Measurements from ENCODE around the gene OR2V1.

DNA sequence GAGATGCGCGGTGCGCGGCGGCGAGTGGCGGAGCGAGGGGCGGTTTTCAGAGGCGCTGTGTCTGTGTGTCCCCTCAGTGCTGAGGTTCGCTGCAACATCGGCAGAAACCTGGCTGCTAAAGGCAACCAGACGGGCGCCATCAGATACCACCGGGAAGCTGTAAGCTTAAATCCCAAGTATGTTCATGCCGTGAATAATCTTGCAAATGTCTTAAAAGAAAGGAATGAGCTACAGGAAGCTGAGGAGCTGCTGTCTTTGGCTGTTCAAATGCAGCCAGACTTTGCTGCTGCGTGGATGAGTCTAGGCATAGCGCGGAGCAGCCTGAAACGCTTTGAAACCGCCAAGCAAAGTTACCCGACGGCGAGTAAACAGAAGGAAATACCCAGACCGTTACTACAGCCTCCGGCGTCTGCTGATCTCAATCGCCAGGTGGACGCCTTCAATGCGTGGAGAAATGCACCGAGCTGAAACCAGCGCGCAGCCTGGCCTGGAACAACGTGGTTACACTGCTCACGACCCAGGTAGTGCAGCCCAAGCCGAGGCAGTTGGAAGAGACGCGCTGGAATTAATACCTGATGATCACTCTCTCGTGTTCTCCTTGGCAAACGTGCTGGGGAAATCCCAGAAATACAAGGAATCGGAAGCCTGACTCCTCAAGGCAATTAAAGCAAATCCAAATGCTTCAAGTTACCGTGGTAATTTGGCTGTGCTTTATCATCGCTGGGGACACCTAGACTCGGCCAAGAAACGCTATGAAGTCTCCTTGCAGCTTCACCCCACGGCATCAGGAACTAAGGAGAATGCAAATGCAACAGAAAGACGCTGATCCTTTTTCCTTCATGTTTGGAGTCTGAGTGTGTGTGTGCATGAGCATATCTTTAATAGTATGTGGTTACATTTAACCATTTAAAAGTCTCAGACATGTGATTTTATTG, 15.9 kb downstream of the OR2V1 start:
- TF ChIP-seq EZH2 (optimal IDR thresholded peaks at IDR 0.05; ENCODE audit: low read depth, low read length) (no peak), EZH2phosphoT487 (IDR thresholded peaks at IDR 0.05; ENCODE audit: low read length) (no peak)
- TF ChIP-seq, protein P1, sequence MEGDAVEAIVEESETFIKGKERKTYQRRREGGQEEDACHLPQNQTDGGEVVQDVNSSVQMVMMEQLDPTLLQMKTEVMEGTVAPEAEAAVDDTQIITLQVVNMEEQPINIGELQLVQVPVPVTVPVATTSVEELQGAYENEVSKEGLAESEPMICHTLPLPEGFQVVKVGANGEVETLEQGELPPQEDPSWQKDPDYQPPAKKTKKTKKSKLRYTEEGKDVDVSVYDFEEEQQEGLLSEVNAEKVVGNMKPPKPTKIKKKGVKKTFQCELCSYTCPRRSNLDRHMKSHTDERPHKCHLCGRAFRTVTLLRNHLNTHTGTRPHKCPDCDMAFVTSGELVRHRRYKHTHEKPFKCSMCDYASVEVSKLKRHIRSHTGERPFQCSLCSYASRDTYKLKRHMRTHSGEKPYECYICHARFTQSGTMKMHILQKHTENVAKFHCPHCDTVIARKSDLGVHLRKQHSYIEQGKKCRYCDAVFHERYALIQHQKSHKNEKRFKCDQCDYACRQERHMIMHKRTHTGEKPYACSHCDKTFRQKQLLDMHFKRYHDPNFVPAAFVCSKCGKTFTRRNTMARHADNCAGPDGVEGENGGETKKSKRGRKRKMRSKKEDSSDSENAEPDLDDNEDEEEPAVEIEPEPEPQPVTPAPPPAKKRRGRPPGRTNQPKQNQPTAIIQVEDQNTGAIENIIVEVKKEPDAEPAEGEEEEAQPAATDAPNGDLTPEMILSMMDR (IDR thresholded peaks at IDR 0.05; ENCODE audit: low read length): no peak

All from MM.1S (cell line).